Calu3 (cell line): ENCODE data around the gene CREBBP. TPM values are rescaled to one million over a fixed set of nuclear protein-coding genes. Genes with fewer than 3 reads are reported as not detected.

ENCODE experiments used
- BruUV-seq: library from RNA; stranded (reverse); fragments of 400-500 nt; replicated peaks from 2 replicates; lab custom pipeline; 2021; lab: Mats Ljungman, UMichigan
- CTCF ChIA-PET: fragments of 300-600 bp; sonication (Branson Sonifier 250); formaldehyde crosslinking; loops from one replicate; lab custom pipeline; 2022; ENCODE audit warnings: antibody characterized with exemption; lab: Charles Lee
- DNase-seq: peaks from one replicate; pipeline ENCODE4 v3.0.0; 2022
- H3K27ac Mint-ChIP-seq: one replicate; pipeline ENCODE4 v1.8.0; 2022; ENCODE audit warnings: mixed read lengths; ENCODE audit not compliant: unreplicated experiment
- H3K27me3 Mint-ChIP-seq: one replicate; pipeline ENCODE4 v1.8.0; 2022; ENCODE audit warnings: mixed read lengths; ENCODE audit not compliant: unreplicated experiment
- H3K36me3 Mint-ChIP-seq: one replicate; pipeline ENCODE4 v1.8.0; 2022; ENCODE audit warnings: mild to moderate bottlenecking, moderate library complexity, mixed read lengths; ENCODE audit not compliant: insufficient read depth, unreplicated experiment
- H3K4me1 Mint-ChIP-seq: one replicate; pipeline ENCODE4 v1.8.0; 2022; ENCODE audit warnings: mild to moderate bottlenecking, low read depth, mixed read lengths; ENCODE audit not compliant: unreplicated experiment
- H3K4me3 Mint-ChIP-seq: one replicate; pipeline ENCODE4 v1.8.0; 2022; ENCODE audit warnings: mild to moderate bottlenecking, low read depth, moderate library complexity, mixed read lengths; ENCODE audit not compliant: unreplicated experiment
- H3K9me3 Mint-ChIP-seq: one replicate; pipeline ENCODE4 v1.8.0; 2022; ENCODE audit warnings: low read depth, mixed read lengths; ENCODE audit not compliant: unreplicated experiment
- CTCF ChIP-seq: fragments of 200-600 bp; IDR thresholded peaks from one replicate; pipeline ENCODE4 v1.8.0; 2022; ENCODE audit warnings: antibody characterized with exemption; ENCODE audit not compliant: unreplicated experiment
- intact Hi-C: fragments of 100-400 bp; cut with micrococcal nuclease; formaldehyde crosslinking; loops from one replicate; pipeline ENCODE4 v1.10.0; 2022; ENCODE audit not compliant: unreplicated experiment
- total RNA-seq: library from RNA; stranded (reverse); gene quantifications from 2 replicates; pipeline ENCODE4 v1.2.3, GENCODE V29; 2022

CREBBP gene
- total RNA-seq, 1 experiment from 2014 or later = 91.0 TPM

GRCh38 chr16:3807425-3808123, 72.9 kb downstream of the CREBBP start:
- Mint-ChIP-seq H3K9me3 (no peaks in the 10 kb centered on the region), H3K4me3 (no peak overlapping the region), H3K27me3 (no peaks in the 10 kb centered on the region), H3K36me3 (peaks cover 24% of the 10 kb centered on the region), H3K27ac (no peak overlapping the region), H3K4me1 (no peaks in the 10 kb centered on the region)
- CTCF ChIA-PET = no interaction called here
- DNase-seq = no peak
- BruUV-seq = no TSS peak
- intact Hi-C loops = no loop called here
- no peak for TF ChIP-seq CTCF

- H3K36me3 Mint-ChIP-seq = peaks cover 24% of the 10 kb centered on the region
- intact Hi-C loops = no loop called here
- CTCF ChIA-PET = no interaction called here
- H3K4me3 Mint-ChIP-seq = no peak overlapping the region
- no peaks in the 10 kb centered on the region for H3K27me3 Mint-ChIP-seq
- no peaks in the 10 kb centered on the region for H3K4me1 Mint-ChIP-seq
- no peaks in the 10 kb centered on the region for H3K9me3 Mint-ChIP-seq
- DNase-seq = no peak
- TF ChIP-seq CTCF = no peak
- no TSS peak for BruUV-seq
- no peak overlapping the region for H3K27ac Mint-ChIP-seq
These were observed 76.0 kb downstream of the CREBBP start for GRCh38 chr16:3804426-3805016.

- no TSS peak for BruUV-seq
- Mint-ChIP-seq H3K36me3 (peaks cover 7% of the 10 kb centered on the region), H3K27ac (no peak overlapping the region), H3K4me1 (peaks cover under 1% of the 10 kb centered on the region), H3K27me3 (no peaks in the 10 kb centered on the region), H3K4me3 (no peak overlapping the region), H3K9me3 (no peaks in the 10 kb centered on the region)
- intact Hi-C loops = no loop called here
- no peak for DNase-seq
- CTCF ChIA-PET = no interaction called here
- TF ChIP-seq CTCF = no peak
These were observed 79.8 kb downstream of the CREBBP start for GRCh38 chr16:3800477-3801270.

- intact Hi-C loops = no loop called here
- BruUV-seq = no TSS peak
- H3K36me3 Mint-ChIP-seq = peaks cover 7% of the 10 kb centered on the region
- H3K27ac Mint-ChIP-seq = no peak overlapping the region
- H3K4me3 Mint-ChIP-seq = no peak overlapping the region
- CTCF ChIA-PET = no interaction called here
- no peak for TF ChIP-seq CTCF
- no peaks in the 10 kb centered on the region for H3K27me3 Mint-ChIP-seq
- H3K9me3 Mint-ChIP-seq = no peaks in the 10 kb centered on the region
- peaks cover 6% of the 10 kb centered on the region for H3K4me1 Mint-ChIP-seq
- DNase-seq = no peak
These were observed 80.5 kb downstream of the CREBBP start for GRCh38 chr16:3800019-3800418.
